ENCODE results near the gene KCNE4.

DNA sequence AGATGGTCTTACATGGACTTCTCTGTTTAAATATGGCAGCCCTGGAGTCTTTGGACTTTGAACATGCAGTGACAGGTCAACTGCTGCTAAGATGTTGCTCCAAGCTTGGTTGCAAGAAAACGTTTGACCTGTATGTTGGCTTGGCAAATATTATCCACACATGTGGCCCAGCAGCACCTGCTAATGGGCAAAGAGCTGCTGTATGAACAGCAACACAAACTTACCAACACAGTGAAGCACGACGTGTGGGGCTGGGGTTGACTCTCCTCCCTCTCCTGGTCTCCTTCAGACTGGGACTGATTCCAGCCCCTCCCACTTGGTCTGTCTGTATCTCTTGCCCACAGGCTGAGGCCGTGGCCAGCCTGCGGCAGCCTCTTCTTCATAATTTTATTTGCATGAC, 3.8 kb downstream of the KCNE4 start:
- TF ChIP-seq, protein P1, sequence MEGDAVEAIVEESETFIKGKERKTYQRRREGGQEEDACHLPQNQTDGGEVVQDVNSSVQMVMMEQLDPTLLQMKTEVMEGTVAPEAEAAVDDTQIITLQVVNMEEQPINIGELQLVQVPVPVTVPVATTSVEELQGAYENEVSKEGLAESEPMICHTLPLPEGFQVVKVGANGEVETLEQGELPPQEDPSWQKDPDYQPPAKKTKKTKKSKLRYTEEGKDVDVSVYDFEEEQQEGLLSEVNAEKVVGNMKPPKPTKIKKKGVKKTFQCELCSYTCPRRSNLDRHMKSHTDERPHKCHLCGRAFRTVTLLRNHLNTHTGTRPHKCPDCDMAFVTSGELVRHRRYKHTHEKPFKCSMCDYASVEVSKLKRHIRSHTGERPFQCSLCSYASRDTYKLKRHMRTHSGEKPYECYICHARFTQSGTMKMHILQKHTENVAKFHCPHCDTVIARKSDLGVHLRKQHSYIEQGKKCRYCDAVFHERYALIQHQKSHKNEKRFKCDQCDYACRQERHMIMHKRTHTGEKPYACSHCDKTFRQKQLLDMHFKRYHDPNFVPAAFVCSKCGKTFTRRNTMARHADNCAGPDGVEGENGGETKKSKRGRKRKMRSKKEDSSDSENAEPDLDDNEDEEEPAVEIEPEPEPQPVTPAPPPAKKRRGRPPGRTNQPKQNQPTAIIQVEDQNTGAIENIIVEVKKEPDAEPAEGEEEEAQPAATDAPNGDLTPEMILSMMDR (IDR thresholded peaks at IDR 0.05) = no peak
- TF ChIP-seq EP300 (IDR thresholded peaks at IDR 0.05) = no peak
- TF ChIP-seq POLR2A (IDR thresholded peaks at IDR 0.05) = no peak
